Measurements from ENCODE around the gene TNS1.

The TNS1 gene

GRCh38 chr2:217897816-217898806 lies 104.7 kb downstream of the TNS1 start:
- no peak for DNase-seq (ENCODE audit: low spot score)

DNA sequence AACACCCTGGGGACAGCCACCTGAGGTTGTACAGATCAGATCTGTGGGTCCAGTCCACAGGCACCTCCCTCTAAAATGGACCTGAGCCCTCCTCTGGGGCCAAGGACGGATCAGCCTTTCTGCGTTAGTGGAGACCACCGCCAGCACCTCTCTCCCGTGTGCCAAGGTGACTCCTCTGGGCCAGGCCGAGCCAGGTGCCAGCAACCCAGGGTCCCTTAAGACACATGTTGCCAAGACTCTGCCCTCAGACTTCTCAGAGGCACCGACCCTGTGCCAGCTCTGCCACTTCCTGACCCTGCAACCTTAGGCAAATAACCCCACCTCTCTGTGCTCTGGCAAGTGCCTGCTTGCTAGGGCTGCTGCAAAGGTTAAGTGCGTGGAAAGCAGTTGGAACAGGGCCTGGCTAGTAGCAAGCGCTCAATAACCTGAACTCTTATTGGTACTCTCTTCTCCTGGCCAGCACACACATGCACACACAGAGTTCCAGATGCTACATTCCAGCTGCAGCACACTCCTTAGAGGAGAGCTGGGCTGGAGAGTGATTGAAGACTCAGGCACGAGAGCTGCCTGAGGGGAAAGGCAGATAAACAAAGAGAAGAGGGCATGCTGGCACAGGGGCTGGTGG lies 105.6 kb downstream of the TNS1 start:
- no peak for DNase-seq (ENCODE audit: low spot score)

- no peak for DNase-seq (ENCODE audit: low spot score)
Measured at GRCh38 chr2:217895070-217895635, 107.6 kb downstream of the TNS1 start.

GRCh38 chr2:217893440-217893839 lies 109.4 kb downstream of the TNS1 start:
- no peak for DNase-seq (ENCODE audit: low spot score)

DNA sequence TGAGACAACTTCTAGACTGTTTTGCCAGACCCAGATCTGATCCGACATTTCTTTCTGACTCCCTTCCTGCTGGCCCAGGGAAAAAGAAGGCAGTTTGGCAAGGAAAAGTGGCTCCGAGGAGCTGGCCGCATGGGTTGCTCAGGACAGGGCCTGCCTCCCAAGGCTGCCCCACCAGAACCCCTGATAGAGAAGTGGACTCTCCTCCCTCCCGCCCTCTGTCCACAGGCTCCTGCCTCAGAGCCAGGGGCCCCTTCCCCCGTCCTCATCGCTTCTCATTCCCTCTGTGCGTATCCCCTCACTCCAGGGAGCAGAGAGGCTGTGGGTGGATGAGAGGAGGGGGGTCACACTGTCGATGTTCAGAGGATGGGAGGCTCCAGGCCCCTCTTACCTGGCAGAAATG lies 110.2 kb downstream of the TNS1 start:
- DNase-seq (ENCODE audit: low spot score), result no peak

DNA sequence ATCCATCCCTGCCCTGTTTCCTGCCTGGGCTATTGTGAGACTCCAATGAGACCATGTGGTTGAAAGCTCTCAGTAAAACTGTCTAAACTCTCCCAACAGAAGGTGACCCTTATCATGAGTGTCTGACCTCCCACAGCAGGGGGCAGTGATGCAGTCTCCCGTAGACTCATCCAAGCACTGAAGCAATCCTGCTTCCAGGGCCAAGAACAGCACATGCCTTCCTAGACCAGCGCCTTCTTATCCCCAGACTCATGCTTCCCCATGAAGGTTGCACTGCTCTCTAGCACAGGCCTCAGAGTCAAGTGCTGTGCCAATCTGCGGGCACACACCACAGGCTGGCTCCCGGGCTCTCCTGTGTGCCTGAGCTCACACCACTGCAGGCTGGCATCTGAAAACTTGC lies 112.3 kb downstream of the TNS1 start:
- peak; percentile 77 for DNase-seq (ENCODE audit: low spot score)

DNA sequence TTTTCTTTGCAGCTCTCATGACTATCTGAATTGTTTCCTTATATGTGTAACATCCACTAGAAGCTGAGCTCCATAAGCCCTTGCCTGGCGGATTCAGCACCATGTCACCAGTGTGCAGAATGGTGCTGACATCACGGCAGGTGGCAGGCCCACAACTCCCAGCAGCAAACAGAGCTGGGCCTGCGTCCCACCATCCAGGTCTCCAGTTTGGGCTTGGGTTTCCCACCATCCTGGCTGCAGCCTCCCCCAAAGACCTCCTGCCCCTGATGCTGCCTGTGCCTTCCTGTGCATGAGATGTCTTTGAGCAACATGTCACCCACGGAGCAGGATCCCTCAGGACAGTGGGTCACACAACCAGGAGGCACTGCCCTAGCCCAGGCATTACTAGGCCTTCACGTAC lies 113.1 kb downstream of the TNS1 start:
- no peak for DNase-seq (ENCODE audit: low spot score)

- DNase-seq (ENCODE audit: low spot score), result no peak
Measured at GRCh38 chr2:217887841-217888701, 114.7 kb downstream of the TNS1 start.

GRCh38 chr2:217886720-217887309 lies 116.0 kb downstream of the TNS1 start:
- peak; percentile 75 for DNase-seq (ENCODE audit: low spot score)

DNA sequence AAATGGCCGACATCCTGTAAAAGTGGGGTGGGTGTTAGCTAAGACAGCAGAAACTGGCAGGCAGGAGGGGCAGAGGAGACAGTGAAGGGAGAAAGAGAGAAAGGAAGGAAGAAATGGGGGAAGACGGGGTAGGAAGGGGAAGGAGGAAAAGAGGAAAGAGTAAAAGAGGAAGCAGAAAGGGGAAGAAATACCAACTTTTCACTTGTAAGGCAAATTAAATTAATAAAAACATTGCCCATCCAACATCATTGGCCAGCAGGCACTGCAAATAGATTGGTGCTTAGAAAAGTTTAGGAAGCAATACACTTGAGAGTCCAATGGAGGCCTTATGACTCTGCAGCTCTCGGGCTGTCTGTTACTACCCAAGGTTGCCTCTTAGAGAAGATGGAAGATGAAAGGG lies 116.7 kb downstream of the TNS1 start:
- no peak for DNase-seq (ENCODE audit: low spot score)

DNA sequence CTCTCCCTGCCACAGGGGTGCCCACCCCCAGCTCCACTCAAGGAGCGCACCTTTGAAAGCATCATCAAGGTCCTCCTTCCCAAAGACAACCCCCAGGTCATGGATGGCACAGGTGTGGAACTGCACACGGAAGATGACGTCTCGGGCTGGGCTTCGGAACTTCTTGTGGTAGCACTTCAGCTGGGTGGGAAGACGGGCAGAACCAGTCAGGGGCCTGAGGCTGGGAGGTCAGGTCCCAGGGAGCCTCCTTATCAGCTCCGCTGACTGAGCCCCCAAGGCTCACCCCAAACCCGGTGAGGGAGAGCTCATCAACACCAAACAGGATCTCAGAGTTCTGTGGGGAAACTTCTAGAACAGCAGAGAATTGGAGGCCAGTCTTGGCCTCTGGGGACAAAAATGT lies 117.8 kb downstream of the TNS1 start:
- DNase-seq (ENCODE audit: low spot score), result no peak

DNA sequence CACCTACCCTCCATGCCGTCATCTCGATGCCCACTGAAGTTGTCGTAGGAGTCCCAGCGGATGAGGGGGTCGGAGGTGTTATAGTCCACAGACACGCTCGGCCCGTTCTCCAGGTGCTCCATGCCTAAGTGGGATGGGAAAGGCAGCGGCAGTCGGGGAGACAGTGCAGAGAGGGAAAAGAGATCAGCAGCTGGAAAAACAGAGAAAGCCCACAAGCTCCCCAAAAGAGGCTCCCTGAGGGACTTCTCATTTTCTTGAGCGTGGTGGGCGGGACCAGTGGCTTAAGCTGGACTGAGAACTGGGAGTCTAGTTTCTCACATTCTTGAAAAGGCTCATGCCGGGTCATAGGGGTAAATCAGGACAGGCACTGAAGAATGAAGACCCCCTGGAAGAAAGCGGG lies 121.9 kb downstream of the TNS1 start:
- no peak for DNase-seq (ENCODE audit: low spot score)

GRCh38 chr2:217880287-217880889 lies 122.4 kb downstream of the TNS1 start:
- DNase-seq (ENCODE audit: low spot score), result no peak

GRCh38 chr2:217878915-217879590 lies 123.7 kb downstream of the TNS1 start:
- DNase-seq (ENCODE audit: low spot score), result no peak

DNA sequence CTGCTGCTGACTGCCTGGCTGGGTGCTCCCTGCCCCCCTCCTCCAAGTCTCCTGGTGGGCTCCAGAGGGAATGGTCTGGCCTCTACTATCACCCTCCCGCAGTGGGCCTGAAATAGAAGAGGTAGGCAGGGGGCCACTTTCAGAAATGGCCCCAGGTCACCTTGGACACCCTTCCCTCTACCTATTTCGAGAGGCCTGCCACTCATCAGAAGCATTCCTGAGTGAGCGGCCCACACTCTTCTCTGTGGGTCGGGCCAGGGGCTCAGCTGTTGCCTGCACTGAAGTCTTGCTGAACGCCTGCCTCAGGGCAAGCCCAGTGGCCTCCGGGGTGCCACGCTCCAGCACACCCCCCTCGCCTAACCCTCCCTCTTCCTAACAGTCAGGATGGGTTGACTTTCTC lies 124.9 kb downstream of the TNS1 start:
- no peak for DNase-seq (ENCODE audit: low spot score)

DNA sequence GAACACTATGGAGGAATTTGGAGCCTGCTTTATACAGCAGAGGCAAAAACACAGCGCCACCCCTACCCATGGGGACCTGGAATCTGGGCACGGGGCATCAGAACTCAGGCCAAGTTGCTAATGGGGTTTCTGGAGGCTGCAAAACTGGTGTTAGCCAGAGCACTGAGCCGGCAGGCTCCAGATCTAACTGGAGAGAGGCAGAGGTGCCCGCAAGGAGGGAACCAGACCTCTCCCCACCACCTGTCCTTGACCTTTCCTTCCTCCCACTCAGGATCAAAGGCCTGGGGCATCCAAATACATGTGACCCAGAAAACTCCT lies 126.6 kb downstream of the TNS1 start:
- no peak for DNase-seq (ENCODE audit: low spot score)

DNA sequence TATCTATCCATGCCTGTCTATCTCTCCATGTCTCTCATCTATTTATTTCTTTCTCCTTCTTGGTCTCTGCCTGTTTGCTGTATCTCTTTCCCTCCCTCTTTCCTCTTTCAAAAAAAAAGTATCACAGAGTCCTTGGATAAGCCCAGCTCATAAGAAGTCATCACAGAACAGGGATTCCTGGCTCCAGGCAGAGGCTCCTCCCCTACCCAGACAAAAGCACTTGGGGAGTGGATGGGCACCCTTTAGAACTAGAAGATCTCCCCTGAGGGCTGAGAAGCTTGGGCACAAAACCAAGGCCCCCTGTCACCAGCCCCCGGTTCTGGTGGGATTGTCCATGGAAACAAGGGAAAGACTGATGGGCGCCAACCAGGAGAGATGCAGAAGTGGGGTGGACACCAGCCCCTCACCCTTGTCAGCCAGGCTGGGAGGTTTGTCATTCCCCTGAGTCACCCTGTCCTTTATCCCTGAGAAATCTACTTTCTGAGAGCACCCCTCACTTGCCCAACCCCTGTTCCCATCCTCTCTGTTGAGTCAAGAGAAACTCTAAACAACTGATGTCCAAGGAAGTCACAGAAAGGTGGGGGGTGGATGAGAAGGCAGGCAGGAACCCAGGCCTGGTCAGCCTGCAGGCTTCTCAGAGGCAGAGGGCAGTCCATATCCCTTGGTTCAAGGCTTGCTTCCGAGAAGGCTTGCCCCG lies 127.1 kb downstream of the TNS1 start:
- DNase-seq (ENCODE audit: low spot score), result peak; percentile 55

DNA sequence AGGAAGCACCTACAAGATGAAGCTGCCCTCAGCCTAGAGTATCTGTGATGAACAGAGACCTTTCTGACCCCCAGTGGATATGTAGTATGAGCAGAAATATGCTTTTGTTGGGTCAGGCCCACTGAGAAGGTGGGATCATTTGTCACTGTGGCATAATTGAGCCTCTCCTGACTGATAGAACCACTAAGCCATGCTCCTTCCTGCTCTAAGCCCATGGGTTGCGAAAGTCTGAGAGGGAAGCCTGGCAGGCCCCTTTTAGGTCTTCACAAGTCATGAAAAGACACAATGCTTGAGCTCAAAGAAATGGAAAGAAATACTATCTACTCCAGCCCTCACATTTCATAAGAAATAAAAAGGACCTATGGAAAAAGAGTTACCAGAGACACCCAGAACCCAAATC lies 127.7 kb downstream of the TNS1 start:
- no peak for DNase-seq (ENCODE audit: low spot score)

DNA sequence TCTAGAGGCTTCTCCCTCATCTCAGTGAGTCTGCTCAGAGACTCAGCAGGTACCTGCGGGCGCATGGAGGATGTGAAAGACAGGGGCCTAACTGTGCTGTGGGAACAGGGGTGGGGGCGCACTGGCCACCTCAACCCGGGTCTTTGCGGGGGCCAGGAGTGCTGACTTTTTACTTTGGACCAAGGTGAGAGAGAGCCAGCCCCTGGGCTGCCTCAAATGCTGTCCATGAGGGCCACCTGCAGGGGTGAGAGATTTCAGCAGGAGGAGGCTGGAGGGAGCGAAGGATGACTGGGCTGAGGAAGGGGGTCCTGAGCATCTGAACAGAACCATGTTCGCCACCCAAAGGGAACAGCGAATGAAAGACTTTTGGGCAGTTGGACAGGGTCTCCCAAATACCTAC lies 129.4 kb downstream of the TNS1 start:
- no peak for DNase-seq (ENCODE audit: low spot score)

DNA sequence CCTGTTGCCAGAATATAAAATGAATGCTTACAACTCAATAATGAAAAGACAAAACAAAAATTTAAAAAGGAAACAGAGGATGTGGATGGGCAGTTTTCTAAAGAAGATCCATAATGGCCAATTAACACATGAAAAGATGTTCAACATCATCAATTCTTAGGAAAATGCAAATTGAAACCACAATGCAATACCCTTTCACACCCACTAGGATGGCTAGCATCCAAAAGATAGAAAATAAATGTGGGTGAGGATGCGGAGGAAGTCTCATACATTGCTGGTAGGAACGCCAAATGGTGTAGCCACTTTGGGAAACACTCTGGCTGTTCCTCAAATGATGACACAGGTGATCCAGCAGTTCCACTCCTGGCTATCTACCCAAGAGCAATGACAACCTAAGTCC lies 130.5 kb downstream of the TNS1 start:
- no peak for DNase-seq (ENCODE audit: low spot score)

Data from AG08396 (cell line).